ENCODE measurements around the gene BDH1. TPM values are rescaled to one million over a fixed set of nuclear protein-coding genes. Genes with fewer than 3 reads are reported as not detected.
A peak's percentile ranks its signal among the peaks of the same experiment; 100 is the strongest.

Gene BDH1
- total RNA-seq, 1 donor from 2014 or later: 32.2 TPM

DNA sequence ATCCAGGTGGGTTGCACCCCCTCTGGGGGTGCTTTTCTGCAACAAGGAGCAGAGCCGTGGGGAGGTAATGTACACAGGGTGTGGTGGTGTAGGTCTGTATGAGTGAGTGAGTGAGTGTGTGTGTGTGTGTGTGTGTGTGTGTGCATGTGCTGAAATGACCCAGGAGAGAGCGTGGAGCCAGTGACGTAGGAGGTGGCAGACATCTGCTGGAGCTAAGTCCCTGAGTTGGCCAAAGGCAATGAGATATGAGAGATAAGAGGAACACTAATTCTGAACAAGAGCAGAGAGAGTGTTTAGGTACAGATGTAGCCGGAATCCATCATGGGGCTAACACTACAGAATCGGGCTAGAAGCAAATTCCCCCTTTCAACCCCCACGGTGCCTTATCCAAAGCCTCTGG is 27.6 kb downstream of the BDH1 start:
- Mint-ChIP-seq H3K27ac (ENCODE audit: unreplicated experiment) (no peak overlapping the region), H3K9me3 (no peaks in the 10 kb centered on the region), H3K27me3 (ENCODE audit: low read depth) (no peaks in the 10 kb centered on the region), H3K4me1 (no peaks in the 10 kb centered on the region), H3K36me3 (ENCODE audit: low read depth) (peaks cover 11% of the 10 kb centered on the region), H3K4me3 (no peak overlapping the region)
- DNase-seq (ENCODE audit: low read depth, low spot score): no peak
- TF ChIP-seq, protein P1, sequence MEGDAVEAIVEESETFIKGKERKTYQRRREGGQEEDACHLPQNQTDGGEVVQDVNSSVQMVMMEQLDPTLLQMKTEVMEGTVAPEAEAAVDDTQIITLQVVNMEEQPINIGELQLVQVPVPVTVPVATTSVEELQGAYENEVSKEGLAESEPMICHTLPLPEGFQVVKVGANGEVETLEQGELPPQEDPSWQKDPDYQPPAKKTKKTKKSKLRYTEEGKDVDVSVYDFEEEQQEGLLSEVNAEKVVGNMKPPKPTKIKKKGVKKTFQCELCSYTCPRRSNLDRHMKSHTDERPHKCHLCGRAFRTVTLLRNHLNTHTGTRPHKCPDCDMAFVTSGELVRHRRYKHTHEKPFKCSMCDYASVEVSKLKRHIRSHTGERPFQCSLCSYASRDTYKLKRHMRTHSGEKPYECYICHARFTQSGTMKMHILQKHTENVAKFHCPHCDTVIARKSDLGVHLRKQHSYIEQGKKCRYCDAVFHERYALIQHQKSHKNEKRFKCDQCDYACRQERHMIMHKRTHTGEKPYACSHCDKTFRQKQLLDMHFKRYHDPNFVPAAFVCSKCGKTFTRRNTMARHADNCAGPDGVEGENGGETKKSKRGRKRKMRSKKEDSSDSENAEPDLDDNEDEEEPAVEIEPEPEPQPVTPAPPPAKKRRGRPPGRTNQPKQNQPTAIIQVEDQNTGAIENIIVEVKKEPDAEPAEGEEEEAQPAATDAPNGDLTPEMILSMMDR (conservative IDR thresholded peaks at IDR 0.05): no peak

DNA sequence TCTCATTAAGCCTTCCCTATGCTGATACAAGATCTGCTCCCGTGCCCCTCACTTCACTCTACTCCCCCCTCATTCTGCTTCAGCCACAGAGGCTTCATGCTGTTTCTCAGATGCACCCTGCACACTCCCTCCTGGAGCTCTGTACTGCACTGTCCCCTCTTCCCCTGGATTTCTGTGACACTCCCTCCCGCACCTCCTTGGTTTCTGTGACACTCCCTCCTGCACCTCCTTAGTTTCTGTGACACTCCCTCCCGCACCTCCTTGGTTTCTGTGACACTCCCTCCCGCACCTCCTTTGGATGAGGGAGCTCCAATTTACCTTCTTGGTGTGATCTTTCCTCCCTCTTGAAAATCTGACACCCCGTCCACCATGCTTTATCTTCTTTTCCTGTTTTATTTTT is 28.2 kb downstream of the BDH1 start:
- no peaks in the 10 kb centered on the region for H3K27me3 Mint-ChIP-seq (ENCODE audit: low read depth)
- no peak overlapping the region for H3K27ac Mint-ChIP-seq (ENCODE audit: unreplicated experiment)
- peaks cover 3% of the 10 kb centered on the region for H3K4me1 Mint-ChIP-seq
- no peak for DNase-seq (ENCODE audit: low read depth, low spot score)
- TF ChIP-seq, protein P1 (conservative IDR thresholded peaks at IDR 0.05): no peak
- H3K9me3 Mint-ChIP-seq: no peaks in the 10 kb centered on the region
- no peak overlapping the region for H3K4me3 Mint-ChIP-seq
- H3K36me3 Mint-ChIP-seq (ENCODE audit: low read depth): peaks cover 11% of the 10 kb centered on the region

DNA sequence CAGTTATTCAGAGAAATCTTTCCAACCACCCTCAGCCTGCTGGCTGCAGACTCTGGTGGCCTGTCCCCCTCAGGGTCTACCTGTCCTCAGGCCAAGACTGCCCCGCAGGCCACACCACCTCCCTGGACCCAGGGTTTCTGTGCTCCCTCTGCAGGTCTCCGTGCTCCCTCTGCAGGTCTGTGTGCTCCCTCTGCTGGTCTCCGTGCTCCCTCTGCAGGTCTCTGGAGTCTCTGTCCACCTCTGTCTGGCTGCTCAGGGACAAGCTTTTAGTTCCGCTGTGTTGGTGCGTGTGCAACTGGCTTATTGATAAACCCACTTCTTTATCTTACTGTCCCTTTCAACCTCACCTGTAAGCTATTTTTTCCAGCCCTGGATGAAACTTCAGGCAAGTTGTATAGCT is 30.1 kb downstream of the BDH1 start:
- Mint-ChIP-seq H3K4me1 (peaks cover 22% of the 10 kb centered on the region), H3K27ac (ENCODE audit: unreplicated experiment) (no peak overlapping the region), H3K36me3 (ENCODE audit: low read depth) (peaks cover 11% of the 10 kb centered on the region), H3K27me3 (ENCODE audit: low read depth) (no peaks in the 10 kb centered on the region), H3K9me3 (no peaks in the 10 kb centered on the region), H3K4me3 (no peak overlapping the region)
- no peak for DNase-seq (ENCODE audit: low read depth, low spot score)
- TF ChIP-seq, protein P1 (conservative IDR thresholded peaks at IDR 0.05): peak; percentile 29

DNA sequence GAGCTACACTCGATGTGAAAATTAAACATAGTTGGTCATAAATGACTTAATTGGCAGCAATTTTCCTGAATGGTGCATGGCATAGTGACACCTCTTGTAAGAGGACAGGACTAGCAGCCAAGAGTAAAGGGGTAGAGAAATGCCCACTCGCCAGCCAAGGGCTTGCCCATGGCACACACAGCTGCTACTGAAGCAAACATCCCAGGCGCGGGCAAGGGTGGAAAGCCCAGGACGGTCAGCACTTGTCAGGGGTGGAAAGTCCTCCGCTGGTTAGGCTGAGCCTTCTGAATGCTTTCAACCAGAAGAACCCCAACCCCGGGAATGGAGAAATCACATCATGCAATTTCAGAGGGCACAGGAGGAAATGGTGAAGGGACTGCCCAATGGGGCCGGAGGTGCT is 31.6 kb downstream of the BDH1 start:
- Mint-ChIP-seq H3K36me3 (ENCODE audit: low read depth) (peaks cover 12% of the 10 kb centered on the region), H3K4me3 (no peak overlapping the region), H3K4me1 (peaks cover 25% of the 10 kb centered on the region), H3K27me3 (ENCODE audit: low read depth) (no peaks in the 10 kb centered on the region), H3K9me3 (no peaks in the 10 kb centered on the region), H3K27ac (ENCODE audit: unreplicated experiment) (no peak overlapping the region)
- no peak for DNase-seq (ENCODE audit: low read depth, low spot score)
- TF ChIP-seq, protein P1 (conservative IDR thresholded peaks at IDR 0.05): no peak

DNA sequence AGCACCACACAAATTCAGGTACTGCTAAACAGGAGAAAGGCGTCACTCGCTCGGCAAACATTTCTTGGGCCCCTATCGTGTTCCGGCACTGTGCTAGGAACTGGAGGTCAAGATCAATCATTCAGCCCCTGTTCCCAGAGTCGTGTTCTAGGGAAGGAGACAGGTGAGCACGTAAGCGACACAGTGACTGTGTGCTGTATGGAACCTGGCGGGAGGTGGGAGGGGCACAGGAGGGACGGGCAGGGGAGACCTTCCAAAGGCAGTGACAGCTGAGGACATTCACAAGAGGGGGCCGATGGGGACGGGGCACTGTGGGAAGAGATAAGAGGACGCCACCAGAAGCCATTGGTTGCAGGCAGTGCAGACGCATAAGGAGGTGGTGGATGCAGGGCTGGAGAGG is 32.2 kb downstream of the BDH1 start:
- TF ChIP-seq, protein P1 (conservative IDR thresholded peaks at IDR 0.05): no peak
- Mint-ChIP-seq H3K27ac (ENCODE audit: unreplicated experiment) (no peak overlapping the region), H3K4me3 (no peak overlapping the region), H3K4me1 (peaks cover 28% of the 10 kb centered on the region), H3K9me3 (no peaks in the 10 kb centered on the region), H3K36me3 (ENCODE audit: low read depth) (peaks cover 14% of the 10 kb centered on the region), H3K27me3 (ENCODE audit: low read depth) (no peaks in the 10 kb centered on the region)
- no peak for DNase-seq (ENCODE audit: low read depth, low spot score)

Data from neural crest cell (in vitro differentiated cells).